ENCODE measurements around the gene AMPD3.

Gene AMPD3

DNA sequence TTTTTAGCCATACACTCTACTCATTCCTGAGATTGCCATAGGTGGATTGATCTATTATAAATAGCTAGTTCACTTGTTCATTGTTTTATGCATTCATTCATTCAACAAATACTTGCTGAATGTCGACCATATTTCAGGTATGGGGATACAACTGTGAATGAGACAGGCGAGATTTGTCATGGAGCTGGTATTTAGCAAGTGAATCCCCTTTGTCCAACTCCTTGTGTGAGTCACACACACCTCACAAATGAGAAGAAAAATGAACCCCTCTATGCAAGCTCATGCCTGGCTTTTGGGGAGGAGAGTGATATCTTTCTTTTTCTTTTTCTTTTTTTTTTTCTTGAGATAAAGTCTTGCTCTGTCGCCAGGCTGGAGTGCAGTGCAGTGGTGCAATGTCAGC lies 1.8 kb upstream of the AMPD3 start:
- no peak overlapping the region for H3K4me3 ChIP-seq (ENCODE audit: low read depth, low read length)
- TF ChIP-seq, protein P1, sequence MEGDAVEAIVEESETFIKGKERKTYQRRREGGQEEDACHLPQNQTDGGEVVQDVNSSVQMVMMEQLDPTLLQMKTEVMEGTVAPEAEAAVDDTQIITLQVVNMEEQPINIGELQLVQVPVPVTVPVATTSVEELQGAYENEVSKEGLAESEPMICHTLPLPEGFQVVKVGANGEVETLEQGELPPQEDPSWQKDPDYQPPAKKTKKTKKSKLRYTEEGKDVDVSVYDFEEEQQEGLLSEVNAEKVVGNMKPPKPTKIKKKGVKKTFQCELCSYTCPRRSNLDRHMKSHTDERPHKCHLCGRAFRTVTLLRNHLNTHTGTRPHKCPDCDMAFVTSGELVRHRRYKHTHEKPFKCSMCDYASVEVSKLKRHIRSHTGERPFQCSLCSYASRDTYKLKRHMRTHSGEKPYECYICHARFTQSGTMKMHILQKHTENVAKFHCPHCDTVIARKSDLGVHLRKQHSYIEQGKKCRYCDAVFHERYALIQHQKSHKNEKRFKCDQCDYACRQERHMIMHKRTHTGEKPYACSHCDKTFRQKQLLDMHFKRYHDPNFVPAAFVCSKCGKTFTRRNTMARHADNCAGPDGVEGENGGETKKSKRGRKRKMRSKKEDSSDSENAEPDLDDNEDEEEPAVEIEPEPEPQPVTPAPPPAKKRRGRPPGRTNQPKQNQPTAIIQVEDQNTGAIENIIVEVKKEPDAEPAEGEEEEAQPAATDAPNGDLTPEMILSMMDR (IDR thresholded peaks at IDR 0.05; ENCODE audit: low read depth, low read length): no peak

DNA sequence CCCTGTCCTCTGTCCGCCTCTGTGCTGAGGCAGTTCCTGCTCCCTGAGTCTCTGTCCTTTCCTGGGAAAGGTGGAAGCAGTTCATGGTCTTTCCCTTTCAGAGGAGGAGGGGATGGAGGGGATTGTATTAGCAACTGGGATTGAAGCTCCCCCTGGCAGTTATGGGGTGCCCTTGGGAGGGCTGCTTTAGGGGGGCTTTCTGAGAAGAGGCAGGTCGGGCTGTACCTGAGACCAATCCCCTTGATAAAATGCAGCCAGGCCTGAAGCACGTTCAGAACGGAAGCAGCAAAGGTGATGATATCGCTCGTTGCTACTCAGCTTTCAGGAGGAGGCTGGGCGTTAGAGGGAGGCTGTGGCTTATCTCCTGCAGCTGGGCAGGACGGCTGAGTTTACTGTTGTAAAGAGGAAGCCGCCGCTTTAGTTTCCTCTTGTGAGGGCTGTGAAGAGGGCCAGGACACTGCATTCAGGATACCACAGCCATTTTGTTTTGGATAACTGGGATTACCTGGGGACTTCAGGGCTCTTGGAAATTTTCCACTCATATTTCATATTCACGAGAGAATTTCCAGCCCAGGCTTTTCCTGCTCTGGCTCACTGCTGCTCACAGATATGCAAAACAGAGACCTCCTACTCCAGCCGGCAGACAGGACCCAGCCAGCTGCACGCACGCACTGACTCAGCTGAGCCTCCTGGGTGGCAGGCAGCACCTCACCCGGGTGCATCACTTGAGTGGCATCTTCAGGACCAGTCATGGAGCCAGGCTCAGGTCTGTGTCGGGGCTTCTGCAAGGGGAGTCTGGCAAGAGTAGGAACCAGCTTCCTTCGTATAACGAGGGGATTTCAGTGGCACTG lies 798 bp downstream of the AMPD3 start:
- H3K4me3 ChIP-seq (ENCODE audit: low read depth, low read length): peak overlapping the region; percentile 75
- TF ChIP-seq, protein P1 (IDR thresholded peaks at IDR 0.05; ENCODE audit: low read depth, low read length): no peak

DNA sequence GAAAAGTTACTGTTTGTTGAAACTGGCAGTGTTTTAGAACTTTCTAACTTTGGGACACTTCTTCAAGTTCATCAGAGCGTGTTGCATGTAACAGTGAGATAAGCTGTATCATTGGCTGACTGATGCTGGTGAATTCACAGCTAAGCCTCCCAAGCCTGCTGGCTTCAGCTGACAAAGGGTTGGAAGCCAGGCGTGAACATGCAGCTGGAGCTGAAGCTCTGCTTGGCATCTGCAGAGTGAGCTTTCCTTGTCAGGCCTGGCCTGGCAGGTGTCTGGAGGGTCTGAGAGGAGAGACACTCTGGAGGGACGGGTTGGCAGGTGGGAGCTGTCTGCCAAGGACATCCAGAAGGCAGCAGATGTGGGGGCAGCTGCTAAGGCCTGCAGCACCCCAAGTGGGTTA lies 1.5 kb downstream of the AMPD3 start:
- peak overlapping the region; percentile 75 for H3K4me3 ChIP-seq (ENCODE audit: low read depth, low read length)
- TF ChIP-seq, protein P1 (IDR thresholded peaks at IDR 0.05; ENCODE audit: low read depth, low read length): no peak

DNA sequence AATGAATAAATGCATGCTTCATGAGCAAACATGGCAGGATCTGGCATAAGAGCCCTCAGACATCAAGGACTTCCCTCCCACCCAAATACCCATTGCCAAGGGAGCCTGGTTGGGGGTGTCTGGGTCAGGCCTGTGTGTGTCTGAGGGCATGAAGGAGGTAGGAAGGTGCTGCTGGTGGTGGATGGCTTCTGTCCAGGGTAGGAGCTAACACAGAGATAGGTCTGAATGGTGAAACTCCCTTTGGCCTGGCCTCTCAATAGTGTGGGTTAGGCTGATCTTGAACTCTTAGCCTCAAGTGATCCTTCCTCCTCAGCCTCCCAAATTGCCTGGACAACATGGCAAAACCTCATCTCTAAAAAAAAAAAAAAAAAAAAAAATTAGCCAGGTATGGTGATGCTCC lies 2.8 kb downstream of the AMPD3 start:
- TF ChIP-seq, protein P1 (IDR thresholded peaks at IDR 0.05; ENCODE audit: low read depth, low read length): no peak
- H3K4me3 ChIP-seq (ENCODE audit: low read depth, low read length): no peak overlapping the region

DNA sequence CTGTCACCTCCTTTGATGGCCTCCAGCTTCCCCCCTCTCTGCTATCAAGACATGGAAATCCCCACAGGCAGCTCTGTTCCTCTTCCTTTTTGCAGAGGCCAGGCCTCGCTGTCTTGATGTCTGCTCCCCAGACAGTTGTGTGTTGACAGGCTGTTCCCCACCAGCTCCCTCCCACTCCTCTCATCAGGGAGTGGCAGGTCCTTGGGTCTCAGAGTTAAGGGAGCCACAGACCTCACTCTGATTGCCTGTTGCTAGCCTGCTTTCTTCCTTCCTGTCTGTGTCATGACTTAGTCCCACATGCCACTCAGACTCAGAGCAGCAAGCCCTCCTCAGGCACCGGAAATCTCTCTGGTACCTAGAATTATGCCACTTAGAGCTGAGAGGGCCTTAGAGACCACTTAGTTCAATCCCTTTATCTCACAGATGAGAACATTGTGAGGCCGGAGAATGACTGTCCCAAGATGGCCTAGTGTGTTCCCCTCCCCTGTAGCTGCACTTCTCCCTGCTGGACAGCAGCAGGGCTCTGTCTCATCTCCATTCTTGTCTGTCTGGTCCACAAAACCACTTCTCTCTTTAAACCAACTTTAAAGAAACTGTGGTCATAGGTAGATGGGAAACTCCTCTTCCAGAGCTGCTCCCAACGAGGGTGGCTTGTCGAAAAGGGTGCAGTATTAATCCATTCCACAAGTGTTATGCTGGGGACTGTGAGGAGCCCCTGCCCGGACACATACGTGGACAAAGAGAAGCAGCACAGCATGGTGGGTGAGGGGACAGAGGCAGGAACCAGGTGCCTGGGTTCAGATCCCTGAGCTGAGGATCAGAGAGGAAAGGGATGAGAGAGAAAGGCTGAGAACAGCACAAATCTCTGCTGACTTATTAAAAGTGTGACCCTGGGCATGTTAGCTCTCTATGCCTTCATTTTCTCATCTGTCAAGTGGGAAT lies 4.2 kb downstream of the AMPD3 start:
- TF ChIP-seq, protein P1 (IDR thresholded peaks at IDR 0.05; ENCODE audit: low read depth, low read length): no peak
- no peak overlapping the region for H3K4me3 ChIP-seq (ENCODE audit: low read depth, low read length)

DNA sequence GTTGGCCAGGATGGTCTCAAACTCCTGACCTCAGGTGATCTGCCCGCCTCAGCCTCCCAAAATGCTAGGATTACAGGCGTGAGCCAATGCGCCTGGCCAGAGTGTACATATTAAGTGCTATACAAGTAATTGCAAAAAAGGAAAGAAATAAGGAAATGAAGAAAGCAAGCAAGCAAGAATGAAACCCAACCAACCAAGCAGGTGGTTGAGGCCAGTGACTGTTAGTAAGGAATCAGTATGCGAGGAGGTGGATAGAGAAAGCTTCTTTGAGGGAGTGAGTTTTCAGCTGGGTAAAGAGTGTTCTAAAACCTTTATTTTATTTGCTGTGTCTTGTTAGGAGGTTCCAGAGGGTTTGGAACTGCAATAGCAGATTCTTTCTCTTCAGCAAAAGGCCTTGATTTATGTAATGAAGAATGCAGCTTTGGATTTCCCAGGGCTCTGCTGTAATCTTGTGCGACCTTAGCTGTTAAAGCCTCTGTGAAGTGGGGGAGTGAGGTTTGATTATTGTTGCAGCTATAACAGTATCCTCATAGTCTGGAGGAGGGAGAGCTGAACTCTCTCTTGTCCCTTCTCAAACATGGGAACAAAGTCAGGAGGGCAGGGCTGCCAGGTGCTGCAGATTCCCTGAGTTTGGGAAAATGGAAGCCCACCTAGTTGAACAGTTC lies 5.7 kb downstream of the AMPD3 start:
- TF ChIP-seq, protein P1 (IDR thresholded peaks at IDR 0.05; ENCODE audit: low read depth, low read length): no peak
- no peak overlapping the region for H3K4me3 ChIP-seq (ENCODE audit: low read depth, low read length)

Data from WI38 (cell line).